ENCODE measurements around the gene CDK5R2.

Gene CDK5R2

DNA sequence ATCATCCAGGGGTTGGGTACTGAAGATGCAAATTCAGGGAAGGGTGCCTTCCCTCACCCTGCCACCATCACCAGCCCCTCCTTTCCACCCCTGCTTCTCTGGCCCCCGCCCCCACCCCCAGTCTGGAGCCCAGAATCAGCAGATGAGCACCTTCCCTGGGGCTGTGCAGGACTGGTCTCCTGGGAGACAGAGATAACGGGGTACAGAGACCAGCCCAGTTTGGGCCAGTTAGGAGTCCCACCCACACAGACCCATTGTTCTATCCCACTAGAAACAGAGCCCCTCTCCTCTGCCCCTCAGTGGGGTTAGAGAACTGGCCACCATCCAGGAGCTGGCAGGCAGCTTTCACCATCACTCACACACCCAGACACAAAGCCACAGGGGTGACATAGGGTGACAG lies 38.3 kb downstream of the CDK5R2 start:
- Histone ChIP-seq H3K27ac (ENCODE audit: low read length, poor library complexity, severe bottlenecking) (no peak overlapping the region), H2BK120ac (ENCODE audit: low read depth, low read length) (no peak overlapping the region), H3K9me3 (ENCODE audit: control insufficient read depth, low read length) (no peaks in the 10 kb centered on the region), H2BK5ac (ENCODE audit: low read depth, low read length, poor library complexity, severe bottlenecking) (no peak overlapping the region), H3K9ac (ENCODE audit: low read length) (no peak overlapping the region), H3K18ac (ENCODE audit: low read depth in 1 of 2, low read length in 2 of 2) (no peak overlapping the region), H4K8ac (ENCODE audit: low read length) (no peak overlapping the region), H3K36me3 (ENCODE audit: control insufficient read depth in 1 of 2, insufficient read depth in 2 of 2, low read depth in 1 of 2, low read length in 2 of 2) (no peaks in the 10 kb centered on the region), H3K4ac (ENCODE audit: low read depth in 1 of 2, low read length in 2 of 2) (no peak overlapping the region), H4K91ac (ENCODE audit: low read length) (no peak overlapping the region), H3K4me3 (ENCODE audit: insufficient read depth in 1 of 2, low read depth in 1 of 2, low read length in 2 of 2) (no peak overlapping the region), H3K14ac (ENCODE audit: low read length in 2 of 2) (no peak overlapping the region), H2BK12ac (ENCODE audit: low read length in 2 of 2) (no peak overlapping the region), H3K23ac (ENCODE audit: low read length in 2 of 2) (no peak overlapping the region), H2AFZ (ENCODE audit: low read depth, low read length) (no peak overlapping the region), H3K4me1 (ENCODE audit: control insufficient read depth, insufficient read depth, low read depth, low read length) (peaks cover 34% of the 10 kb centered on the region), H2BK15ac (ENCODE audit: low read depth, poor library complexity, severe bottlenecking) (no peak overlapping the region), H3K4me2 (ENCODE audit: low read length, poor library complexity, severe bottlenecking) (no peak overlapping the region), H3K27me3 (ENCODE audit: control insufficient read depth in 1 of 2, insufficient read depth in 1 of 2, low read length in 2 of 2) (peaks cover 87 to 96% of the 10 kb centered on the region in 2 experiments), H3K79me1 (replicated peaks; ENCODE audit: low read length, poor library complexity, severe bottlenecking) (no peaks in the 10 kb centered on the region), H2AK5ac (ENCODE audit: low read length, severe bottlenecking) (no peak overlapping the region)
- no peak for DNase-seq
- WGBS, result 50% methylated on average over 2 of the region's 2 CpGs

DNA sequence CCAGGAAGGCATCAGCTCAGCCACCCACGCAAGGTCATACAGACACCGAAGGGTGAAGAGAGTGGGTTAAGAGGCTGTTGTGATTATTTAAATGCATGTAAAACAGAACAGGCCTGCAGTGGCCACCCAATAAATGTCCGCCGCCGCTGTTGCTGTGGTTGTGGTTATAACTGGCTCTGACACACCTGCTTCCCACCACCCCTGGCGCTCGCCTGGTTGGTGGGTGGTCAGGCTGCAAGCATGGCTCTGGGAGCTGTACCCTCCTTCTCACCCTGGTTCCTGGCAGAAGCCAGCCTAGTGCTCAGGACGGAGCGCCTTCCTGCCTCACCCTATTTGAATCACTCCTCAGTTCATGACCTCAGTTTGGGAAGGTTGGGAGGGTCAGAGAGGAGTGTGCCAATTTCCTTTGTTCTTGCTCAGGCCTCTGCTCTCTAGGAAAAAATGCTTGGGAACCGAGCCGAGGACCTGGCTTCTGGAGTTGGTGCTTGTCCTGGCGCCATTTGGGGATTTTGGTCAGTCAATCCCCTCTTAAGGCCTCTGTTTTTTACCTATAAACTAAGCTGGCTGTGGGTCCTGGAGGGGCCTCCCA lies 39.0 kb downstream of the CDK5R2 start:
- Histone ChIP-seq H3K27ac (ENCODE audit: low read length, poor library complexity, severe bottlenecking) (no peak overlapping the region), H4K91ac (ENCODE audit: low read length) (no peak overlapping the region), H3K4me1 (ENCODE audit: control insufficient read depth, insufficient read depth, low read depth, low read length) (peaks cover 31% of the 10 kb centered on the region), H4K8ac (ENCODE audit: low read length) (no peak overlapping the region), H3K4ac (ENCODE audit: low read depth in 1 of 2, low read length in 2 of 2) (no peak overlapping the region), H2BK12ac (ENCODE audit: low read length in 2 of 2) (no peak overlapping the region), H2AFZ (ENCODE audit: low read depth, low read length) (no peak overlapping the region), H3K23ac (ENCODE audit: low read length in 2 of 2) (no peak overlapping the region), H2AK5ac (ENCODE audit: low read length, severe bottlenecking) (no peak overlapping the region), H2BK120ac (ENCODE audit: low read depth, low read length) (no peak overlapping the region), H3K9ac (ENCODE audit: low read length) (no peak overlapping the region), H3K79me1 (replicated peaks; ENCODE audit: low read length, poor library complexity, severe bottlenecking) (no peaks in the 10 kb centered on the region), H3K4me2 (ENCODE audit: low read length, poor library complexity, severe bottlenecking) (no peak overlapping the region), H2BK5ac (ENCODE audit: low read depth, low read length, poor library complexity, severe bottlenecking) (no peak overlapping the region), H3K14ac (ENCODE audit: low read length in 2 of 2) (no peak overlapping the region), H3K27me3 (ENCODE audit: control insufficient read depth in 1 of 2, insufficient read depth in 1 of 2, low read length in 2 of 2) (peaks cover 87 to 96% of the 10 kb centered on the region in 2 experiments), H3K4me3 (ENCODE audit: insufficient read depth in 1 of 2, low read depth in 1 of 2, low read length in 2 of 2) (no peak overlapping the region), H3K18ac (ENCODE audit: low read depth in 1 of 2, low read length in 2 of 2) (no peak overlapping the region), H3K9me3 (ENCODE audit: control insufficient read depth, low read length) (no peaks in the 10 kb centered on the region), H2BK15ac (ENCODE audit: low read depth, poor library complexity, severe bottlenecking) (no peak overlapping the region), H3K36me3 (ENCODE audit: control insufficient read depth in 1 of 2, insufficient read depth in 2 of 2, low read depth in 1 of 2, low read length in 2 of 2) (no peaks in the 10 kb centered on the region)
- 63% methylated on average over 10 of the region's 12 CpGs for WGBS
- no peak for DNase-seq

DNA sequence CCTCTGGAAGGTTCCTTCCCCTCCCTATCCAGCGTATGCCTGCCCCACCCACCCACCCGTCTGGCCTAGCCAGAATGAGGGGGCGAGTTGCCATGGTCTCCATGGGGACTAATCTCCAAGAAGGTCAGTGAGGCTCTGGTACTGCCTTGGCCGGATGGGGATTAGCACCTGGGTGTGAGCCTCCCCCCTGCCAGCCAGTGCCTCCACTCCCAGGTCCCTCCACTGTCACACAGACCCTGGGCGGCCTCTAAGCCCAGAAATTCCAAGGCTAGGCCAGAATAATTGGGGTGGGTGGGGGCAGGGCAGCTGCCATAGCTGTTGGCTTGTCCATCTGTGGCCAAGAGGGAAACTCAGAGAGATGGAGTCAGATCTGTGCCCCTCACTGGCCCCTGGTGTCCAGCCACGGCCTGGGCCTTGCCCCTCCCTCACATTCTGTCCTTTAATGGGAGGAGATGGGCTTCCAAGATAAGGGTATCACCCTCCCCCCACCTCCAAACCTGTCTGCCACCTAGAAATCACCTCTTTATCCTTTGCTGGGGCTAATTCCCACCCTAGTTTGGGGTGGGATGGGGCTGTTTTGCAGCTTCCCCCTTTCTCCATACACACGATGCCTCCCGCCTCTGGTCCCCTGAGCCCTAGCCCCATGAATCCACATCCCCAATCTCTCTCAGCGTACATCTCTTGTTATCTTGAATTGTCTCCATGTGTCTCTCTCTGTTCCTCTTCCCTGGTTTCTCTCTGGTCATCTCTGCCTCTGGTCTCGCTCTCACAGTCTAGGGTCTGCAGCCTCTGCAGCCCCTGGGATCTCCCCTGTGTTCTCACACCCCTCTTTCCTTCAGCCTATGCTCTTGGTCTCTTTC lies 39.8 kb downstream of the CDK5R2 start:
- Histone ChIP-seq H2AFZ (ENCODE audit: low read depth, low read length) (no peak overlapping the region), H3K14ac (ENCODE audit: low read length in 2 of 2) (no peak overlapping the region), H3K4me1 (ENCODE audit: control insufficient read depth, insufficient read depth, low read depth, low read length) (peaks cover 24% of the 10 kb centered on the region), H3K36me3 (ENCODE audit: control insufficient read depth in 1 of 2, insufficient read depth in 2 of 2, low read depth in 1 of 2, low read length in 2 of 2) (no peaks in the 10 kb centered on the region), H3K4ac (ENCODE audit: low read depth in 1 of 2, low read length in 2 of 2) (no peak overlapping the region), H2BK120ac (ENCODE audit: low read depth, low read length) (no peak overlapping the region), H2AK5ac (ENCODE audit: low read length, severe bottlenecking) (no peak overlapping the region), H4K91ac (ENCODE audit: low read length) (no peak overlapping the region), H2BK15ac (ENCODE audit: low read depth, poor library complexity, severe bottlenecking) (no peak overlapping the region), H3K27ac (ENCODE audit: low read length, poor library complexity, severe bottlenecking) (no peak overlapping the region), H3K4me2 (ENCODE audit: low read length, poor library complexity, severe bottlenecking) (no peak overlapping the region), H2BK12ac (ENCODE audit: low read length in 2 of 2) (no peak overlapping the region), H3K9me3 (ENCODE audit: control insufficient read depth, low read length) (no peaks in the 10 kb centered on the region), H3K79me1 (replicated peaks; ENCODE audit: low read length, poor library complexity, severe bottlenecking) (no peaks in the 10 kb centered on the region), H2BK5ac (ENCODE audit: low read depth, low read length, poor library complexity, severe bottlenecking) (no peak overlapping the region), H4K8ac (ENCODE audit: low read length) (no peak overlapping the region), H3K23ac (ENCODE audit: low read length in 2 of 2) (no peak overlapping the region), H3K4me3 (ENCODE audit: insufficient read depth in 1 of 2, low read depth in 1 of 2, low read length in 2 of 2) (no peak overlapping the region), H3K9ac (ENCODE audit: low read length) (no peak overlapping the region), H3K27me3 (ENCODE audit: control insufficient read depth in 1 of 2, insufficient read depth in 1 of 2, low read length in 2 of 2) (peaks cover 87 to 96% of the 10 kb centered on the region in 2 experiments), H3K18ac (ENCODE audit: low read depth in 1 of 2, low read length in 2 of 2) (no peak overlapping the region)
- WGBS, result 8% methylated on average over 5 of the region's 10 CpGs
- DNase-seq, result no peak

DNA sequence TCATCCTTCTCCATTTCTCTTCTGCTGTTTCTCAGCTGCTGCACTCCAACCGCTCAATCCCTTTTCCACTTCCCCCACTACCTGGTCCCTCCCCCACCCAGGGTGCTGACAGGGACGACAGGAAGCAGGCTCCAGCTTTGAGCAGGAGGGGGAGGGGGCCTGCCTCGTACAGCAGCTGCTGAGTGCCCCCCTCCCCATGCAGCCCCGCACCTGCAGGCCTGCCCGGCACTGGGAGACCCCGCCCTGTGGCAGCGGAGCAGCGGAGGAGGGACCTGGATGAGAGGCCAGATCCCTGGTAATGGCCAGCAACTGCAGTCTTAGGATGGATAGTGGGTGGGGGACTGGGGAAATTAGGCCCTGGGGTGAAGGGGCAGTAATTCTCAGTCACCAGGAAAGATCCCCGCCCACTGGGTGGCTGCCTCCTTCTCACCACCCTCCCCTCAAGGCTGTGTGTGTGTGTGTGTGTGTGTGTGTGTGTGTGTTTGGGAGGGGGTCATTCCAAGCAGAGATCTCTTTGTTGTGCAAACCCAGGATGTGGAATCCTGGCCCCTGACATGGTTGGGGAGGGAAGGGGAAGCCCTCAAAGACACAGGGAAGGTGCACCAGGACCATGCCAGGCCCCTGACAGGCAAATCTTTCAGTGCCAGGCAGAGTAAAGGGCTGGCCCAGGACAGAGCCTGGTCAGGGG lies 40.6 kb downstream of the CDK5R2 start:
- Histone ChIP-seq H2BK15ac (ENCODE audit: low read depth, poor library complexity, severe bottlenecking) (no peak overlapping the region), H2BK120ac (ENCODE audit: low read depth, low read length) (no peak overlapping the region), H3K27ac (ENCODE audit: low read length, poor library complexity, severe bottlenecking) (no peak overlapping the region), H3K27me3 (ENCODE audit: control insufficient read depth in 1 of 2, insufficient read depth in 1 of 2, low read length in 2 of 2) (peaks cover 86 to 94% of the 10 kb centered on the region in 2 experiments), H3K18ac (ENCODE audit: low read depth in 1 of 2, low read length in 2 of 2) (no peak overlapping the region), H3K36me3 (ENCODE audit: control insufficient read depth in 1 of 2, insufficient read depth in 2 of 2, low read depth in 1 of 2, low read length in 2 of 2) (no peaks in the 10 kb centered on the region), H2BK5ac (ENCODE audit: low read depth, low read length, poor library complexity, severe bottlenecking) (no peak overlapping the region), H3K4me3 (ENCODE audit: insufficient read depth in 1 of 2, low read depth in 1 of 2, low read length in 2 of 2) (no peak overlapping the region), H2AK5ac (ENCODE audit: low read length, severe bottlenecking) (no peak overlapping the region), H2AFZ (ENCODE audit: low read depth, low read length) (no peak overlapping the region), H2BK12ac (ENCODE audit: low read length in 2 of 2) (no peak overlapping the region), H4K91ac (ENCODE audit: low read length) (no peak overlapping the region), H3K4me2 (ENCODE audit: low read length, poor library complexity, severe bottlenecking) (no peak overlapping the region), H3K9ac (ENCODE audit: low read length) (no peak overlapping the region), H3K14ac (ENCODE audit: low read length in 2 of 2) (no peak overlapping the region), H3K4me1 (ENCODE audit: control insufficient read depth, insufficient read depth, low read depth, low read length) (peaks cover 24% of the 10 kb centered on the region), H3K4ac (ENCODE audit: low read depth in 1 of 2, low read length in 2 of 2) (no peak overlapping the region), H3K23ac (ENCODE audit: low read length in 2 of 2) (no peak overlapping the region), H3K79me1 (replicated peaks; ENCODE audit: low read length, poor library complexity, severe bottlenecking) (no peaks in the 10 kb centered on the region), H4K8ac (ENCODE audit: low read length) (no peak overlapping the region), H3K9me3 (ENCODE audit: control insufficient read depth, low read length) (no peaks in the 10 kb centered on the region)
- 0% methylated on average over 8 of the region's 9 CpGs for WGBS
- no peak for DNase-seq

All from mesenchymal stem cell (in vitro differentiated cells and primary cell).